Neural cell (in vitro differentiated cells): ENCODE data around the gene POLL. TPM values are rescaled to one million over a fixed set of nuclear protein-coding genes. Genes with fewer than 3 reads are reported as not detected.

ENCODE experiments used
- H2AFZ ChIP-seq: fragments of 200-600, 300-800 bp; sonication (generic), shearing (Covaris generic); 2 replicates; pipeline ENCODE4 v1.6.0; 2014; ENCODE audit warnings: low read depth, mild to moderate bottlenecking, antibody characterized with exemption, low read length, moderate library complexity
- H3F3A ChIP-seq: fragments of 200-600 bp; shearing (Covaris generic); 2 replicates; pipeline ENCODE4 v1.6.1; 2016; ENCODE audit warnings: mild to moderate bottlenecking, moderate library complexity, mixed read lengths, antibody characterized with exemption, low read length; ENCODE audit not compliant: insufficient read depth, poor library complexity, severe bottlenecking
- H3K27ac ChIP-seq: fragments of 200-600, 300-800 bp; sonication (generic), shearing (Covaris generic); 2 replicates; pipeline ENCODE4 v1.5.1; 2014; ENCODE audit warnings: mild to moderate bottlenecking, low read length, moderate library complexity
- H3K27me3 ChIP-seq: fragments of 300-800, 200-600 bp; sonication (generic), shearing (Covaris generic); 2 replicates; pipeline ENCODE4 v1.6.0; 2014; ENCODE audit warnings: mild to moderate bottlenecking, low read depth, low read length, moderate library complexity; ENCODE audit not compliant: insufficient read depth
- H3K36me3 ChIP-seq: fragments of 300-800, 200-600 bp; sonication (generic), shearing (Covaris generic); 2 replicates; pipeline ENCODE4 v1.5.1; 2014; ENCODE audit warnings: mild to moderate bottlenecking, antibody characterized with exemption, low read length, moderate library complexity; ENCODE audit not compliant: insufficient read depth
- H3K4me2 ChIP-seq: fragments of 300-800, 200-600 bp; sonication (generic), shearing (Covaris generic); 2 replicates; pipeline ENCODE4 v1.6.0; 2014; ENCODE audit warnings: mild to moderate bottlenecking, low read length
- H3K4me3 ChIP-seq: fragments of 300-800, 200-600 bp; sonication (generic), shearing (Covaris generic); 2 replicates; pipeline ENCODE4 v1.5.1; 2014; ENCODE audit warnings: mild to moderate bottlenecking, low read length, moderate library complexity
- H3K79me2 ChIP-seq: fragments of 200-600 bp; shearing (Covaris generic); replicated peaks from 2 replicates; pipeline ENCODE4 v1.6.0; 2014; ENCODE audit warnings: mild to moderate bottlenecking, low read length, moderate library complexity; ENCODE audit not compliant: insufficient read depth
- H3K9ac ChIP-seq: fragments of 300-800, 200-600 bp; sonication (generic), shearing (Covaris generic); 2 replicates; pipeline ENCODE4 v1.6.1; 2016; ENCODE audit warnings: mild to moderate bottlenecking, low read length, mixed read lengths
- H3K9me2 ChIP-seq: fragments of 200-600 bp; shearing (Covaris generic); 2 replicates; pipeline ENCODE4 v1.6.1; 2016; ENCODE audit warnings: mild to moderate bottlenecking, low read length, mixed read lengths; ENCODE audit not compliant: insufficient read depth
- H3K9me3 ChIP-seq: fragments of 200-600, 300-800 bp; sonication (generic), shearing (Covaris generic); 2 replicates; pipeline ENCODE4 v1.6.1; 2016; ENCODE audit warnings: mild to moderate bottlenecking, mixed run types, low read length, moderate library complexity, mixed read lengths
- H4K20me1 ChIP-seq: fragments of 200-600 bp; shearing (Covaris generic); 2 replicates; pipeline ENCODE4 v1.6.1; 2016; ENCODE audit warnings: mild to moderate bottlenecking, mixed run types; ENCODE audit not compliant: insufficient read depth
- CTCF ChIP-seq: fragments of 450-650 bp; IDR thresholded peaks from 2 replicates; pipeline ENCODE4 v1.5.1; 2014; ENCODE audit warnings: antibody characterized with exemption, mild to moderate bottlenecking, moderate library complexity; ENCODE audit not compliant: poor library complexity, severe bottlenecking
- EP300 ChIP-seq: fragments of 450-650 bp; conservative IDR thresholded peaks from 2 replicates; pipeline ENCODE4 v1.6.1; 2014; ENCODE audit warnings: antibody characterized with exemption, mild to moderate bottlenecking, moderate library complexity; ENCODE audit not compliant: poor library complexity, severe bottlenecking
- EZH2 ChIP-seq: fragments of 200-600, 300-800 bp; shearing (Covaris generic), sonication (generic); IDR thresholded peaks from 2 replicates; pipeline ENCODE4 v1.6.1; 2014; ENCODE audit warnings: antibody characterized with exemption, low read length, borderline replicate concordance, mild to moderate bottlenecking; ENCODE audit not compliant: insufficient read depth, poor library complexity, severe bottlenecking
- MXI1 ChIP-seq: fragments of 450-650 bp; conservative IDR thresholded peaks from 2 replicates; pipeline ENCODE4 v1.6.1; 2014; ENCODE audit warnings: antibody characterized with exemption, mild to moderate bottlenecking; ENCODE audit not compliant: poor library complexity, severe bottlenecking
- POLR2AphosphoS5 ChIP-seq: IDR thresholded peaks from 2 replicates; pipeline ENCODE4 v1.6.1; 2012
- RAD21 ChIP-seq: fragments of 450-650 bp; conservative IDR thresholded peaks from 2 replicates; pipeline ENCODE4 v1.6.1; 2014; ENCODE audit warnings: antibody characterized with exemption, mild to moderate bottlenecking, moderate library complexity
- REST ChIP-seq: IDR thresholded peaks from 2 replicates; pipeline ENCODE4 v1.6.1; 2012; ENCODE audit warnings: borderline replicate concordance
- SMC3 ChIP-seq: fragments of 450-650 bp; conservative IDR thresholded peaks from 2 replicates; pipeline ENCODE4 v1.6.1; 2014; ENCODE audit warnings: antibody characterized with exemption, mild to moderate bottlenecking, moderate library complexity; ENCODE audit not compliant: poor library complexity
- TAF1 ChIP-seq: IDR thresholded peaks from 2 replicates; pipeline ENCODE4 v1.6.1; 2012; ENCODE audit warnings: low read depth
- polyA plus RNA-seq: library from polyadenylated mRNA; depleted of rRNA; stranded (reverse); fragments of >200 nt; gene quantifications from 2 replicates; pipeline ENCODE4 v1.2.3, GENCODE V29; 2014

Gene POLL
- polyA plus RNA-seq, 1 donor from 2014 or later, result 23.0 TPM

- Histone ChIP-seq H3K9me2 (no peaks in the 10 kb centered on the region), H3F3A (no peaks in the 10 kb centered on the region), H3K9me3 (no peaks in the 10 kb centered on the region), H3K4me2 (no peak overlapping the region), H3K27ac (no peak overlapping the region), H4K20me1 (no peaks in the 10 kb centered on the region), H3K36me3 (no peaks in the 10 kb centered on the region), H3K27me3 (peaks cover 22% of the 10 kb centered on the region), H3K9ac (no peak overlapping the region), H3K4me3 (no peak overlapping the region), H3K79me2 (no peaks in the 10 kb centered on the region), H2AFZ (no peak overlapping the region)
- TF ChIP-seq EP300 (no peak), REST (no peak)
These were observed 15.9 kb downstream of the POLL start for GRCh38 chr10:101572126-101572525.

- H3K27me3 ChIP-seq, result peaks cover 22% of the 10 kb centered on the region
These were observed 16.7 kb downstream of the POLL start for GRCh38 chr10:101571271-101571925.

More at GRCh38 chr10:101571271-101571925, 16.7 kb downstream of the POLL start:
- no peak overlapping the region for H3K9ac ChIP-seq
- no peak for TF ChIP-seq MXI1
- TF ChIP-seq SMC3, result no peak
- TF ChIP-seq TAF1, result no peak
- no peak for TF ChIP-seq POLR2AphosphoS5
- TF ChIP-seq EZH2, result no peak
- no peak for TF ChIP-seq EP300
- TF ChIP-seq RAD21, result no peak
- no peak for TF ChIP-seq REST
- TF ChIP-seq CTCF, result no peak
- no peaks in the 10 kb centered on the region for H4K20me1 ChIP-seq
- H3K4me3 ChIP-seq, result no peak overlapping the region
- no peak overlapping the region for H3K27ac ChIP-seq
- H3K9me3 ChIP-seq, result no peaks in the 10 kb centered on the region
- no peaks in the 10 kb centered on the region for H3K9me2 ChIP-seq
- H3K4me2 ChIP-seq, result no peak overlapping the region
- no peaks in the 10 kb centered on the region for H3K36me3 ChIP-seq
- no peaks in the 10 kb centered on the region for H3F3A ChIP-seq
- no peaks in the 10 kb centered on the region for H3K79me2 ChIP-seq
- H2AFZ ChIP-seq, result no peak overlapping the region
